ENCODE data around the gene AGTPBP1.

AGTPBP1 gene

DNA sequence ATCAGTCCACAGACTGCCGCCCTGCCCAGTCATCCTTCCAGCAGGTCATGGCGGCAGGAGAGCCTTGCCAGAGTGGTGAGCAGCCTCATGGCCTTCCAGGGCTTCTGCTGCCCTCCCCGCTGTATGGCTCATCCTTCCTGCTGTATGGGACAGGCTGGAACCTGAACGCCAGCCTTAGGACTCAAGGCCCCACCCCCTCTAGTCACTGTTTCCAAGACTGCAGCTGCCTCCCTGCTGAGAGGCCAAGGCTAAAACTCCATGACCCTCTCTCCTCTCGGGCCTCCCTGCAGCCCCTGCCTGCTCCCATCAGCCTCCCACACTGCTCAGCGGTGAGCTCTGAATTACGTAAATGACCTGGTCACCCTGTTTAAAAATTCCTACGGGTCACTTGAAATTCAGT lies 227.5 kb downstream of the AGTPBP1 start:
- Histone ChIP-seq H3K4me3 (ENCODE audit: insufficient read length, low read depth) (no peak overlapping the region), H3K27me3 (ENCODE audit: insufficient read depth, insufficient read length) (no peaks in the 10 kb centered on the region), H3K36me3 (ENCODE audit: insufficient read depth, insufficient read length, low read length) (no peaks in the 10 kb centered on the region), H3K4me1 (ENCODE audit: insufficient read depth, insufficient read length) (peaks cover 7% of the 10 kb centered on the region), H3K9me3 (ENCODE audit: insufficient read depth, low read length) (no peaks in the 10 kb centered on the region), H3K9ac (ENCODE audit: insufficient read length, low read depth) (no peak overlapping the region)
- DNase-seq (ENCODE audit: low read depth, low spot score), result no peak
- no peak for TF ChIP-seq SUZ12 (IDR thresholded peaks at IDR 0.05; ENCODE audit: extremely low read depth, insufficient read depth, insufficient read length)
- no peak for TF ChIP-seq YY1 (IDR thresholded peaks at IDR 0.05; ENCODE audit: insufficient read depth, insufficient read length)
- no peak for TF ChIP-seq ZNF274 (IDR thresholded peaks at IDR 0.05; ENCODE audit: low read depth, low read length)

DNA sequence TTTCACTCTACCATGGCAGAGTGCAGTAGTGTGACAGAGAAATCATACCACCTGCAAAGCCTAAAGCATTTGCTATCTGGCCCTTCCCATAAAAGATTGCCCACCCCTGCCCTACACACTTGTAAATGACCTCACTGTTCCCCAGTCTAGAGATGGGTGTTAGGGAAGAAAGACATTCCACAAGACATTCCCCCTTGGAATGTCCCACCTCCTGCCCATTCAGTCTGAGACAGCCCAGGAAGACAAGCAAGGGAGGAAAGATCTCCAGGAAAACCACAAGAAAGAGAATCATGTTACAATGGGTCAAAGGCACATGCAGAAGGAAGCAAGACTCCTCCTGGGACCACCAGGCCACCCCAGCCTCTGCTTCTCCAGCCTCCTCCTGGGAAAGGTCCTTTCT lies 230.0 kb downstream of the AGTPBP1 start:
- H3K27me3 ChIP-seq (ENCODE audit: insufficient read depth, insufficient read length), result no peaks in the 10 kb centered on the region
- H3K4me1 ChIP-seq (ENCODE audit: insufficient read depth, insufficient read length), result peaks cover 7% of the 10 kb centered on the region
- H3K9ac ChIP-seq (ENCODE audit: insufficient read length, low read depth), result no peak overlapping the region
- H3K36me3 ChIP-seq (ENCODE audit: insufficient read depth, insufficient read length, low read length), result no peaks in the 10 kb centered on the region
- TF ChIP-seq ZNF274 (IDR thresholded peaks at IDR 0.05; ENCODE audit: low read depth, low read length), result no peak
- no peak for TF ChIP-seq SUZ12 (IDR thresholded peaks at IDR 0.05; ENCODE audit: extremely low read depth, insufficient read depth, insufficient read length)
- TF ChIP-seq YY1 (IDR thresholded peaks at IDR 0.05; ENCODE audit: insufficient read depth, insufficient read length), result no peak
- no peaks in the 10 kb centered on the region for H3K9me3 ChIP-seq (ENCODE audit: insufficient read depth, low read length)
- DNase-seq (ENCODE audit: low read depth, low spot score), result peak; percentile 32
- H3K4me3 ChIP-seq (ENCODE audit: insufficient read length, low read depth), result no peak overlapping the region

DNA sequence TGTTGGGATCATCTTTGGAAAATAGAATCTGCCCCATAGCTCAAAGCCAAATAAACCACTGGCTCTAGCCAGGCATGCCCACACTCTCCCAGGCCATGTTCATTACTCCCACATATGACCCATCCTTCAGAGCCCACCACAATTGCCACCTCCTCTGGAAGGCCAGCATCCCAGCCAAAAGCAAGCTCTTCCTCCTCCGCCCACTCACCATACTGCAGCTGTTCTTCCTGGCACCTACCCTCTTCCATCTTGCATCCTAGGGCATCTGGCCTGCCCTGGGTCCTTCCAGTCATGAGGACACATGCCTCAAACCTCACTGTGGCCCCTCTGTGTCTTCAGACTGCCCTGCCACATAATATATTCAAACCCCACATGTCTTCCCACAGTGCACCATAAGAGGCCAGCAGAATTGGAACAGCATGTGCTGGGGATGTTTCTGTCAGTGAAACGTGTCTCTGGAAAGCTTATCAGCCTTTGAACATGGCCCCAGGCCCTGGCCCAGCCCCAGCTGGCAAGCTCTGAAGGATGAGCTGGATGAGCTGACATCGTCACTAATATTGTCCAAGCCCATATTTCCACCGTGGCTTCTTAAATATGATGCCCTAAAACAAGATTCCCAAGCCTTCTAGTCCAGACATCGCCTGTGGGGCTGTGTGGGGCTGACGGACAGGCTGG lies 230.8 kb downstream of the AGTPBP1 start:
- no peaks in the 10 kb centered on the region for H3K36me3 ChIP-seq (ENCODE audit: insufficient read depth, insufficient read length, low read length)
- no peak overlapping the region for H3K4me3 ChIP-seq (ENCODE audit: insufficient read length, low read depth)
- H3K4me1 ChIP-seq (ENCODE audit: insufficient read depth, insufficient read length), result peaks cover 7% of the 10 kb centered on the region
- H3K9me3 ChIP-seq (ENCODE audit: insufficient read depth, low read length), result no peaks in the 10 kb centered on the region
- no peak for DNase-seq (ENCODE audit: low read depth, low spot score)
- no peak overlapping the region for H3K9ac ChIP-seq (ENCODE audit: insufficient read length, low read depth)
- TF ChIP-seq SUZ12 (IDR thresholded peaks at IDR 0.05; ENCODE audit: extremely low read depth, insufficient read depth, insufficient read length) (no peak), YY1 (IDR thresholded peaks at IDR 0.05; ENCODE audit: insufficient read depth, insufficient read length) (no peak), ZNF274 (IDR thresholded peaks at IDR 0.05; ENCODE audit: low read depth, low read length) (no peak)
- H3K27me3 ChIP-seq (ENCODE audit: insufficient read depth, insufficient read length), result no peaks in the 10 kb centered on the region

DNA sequence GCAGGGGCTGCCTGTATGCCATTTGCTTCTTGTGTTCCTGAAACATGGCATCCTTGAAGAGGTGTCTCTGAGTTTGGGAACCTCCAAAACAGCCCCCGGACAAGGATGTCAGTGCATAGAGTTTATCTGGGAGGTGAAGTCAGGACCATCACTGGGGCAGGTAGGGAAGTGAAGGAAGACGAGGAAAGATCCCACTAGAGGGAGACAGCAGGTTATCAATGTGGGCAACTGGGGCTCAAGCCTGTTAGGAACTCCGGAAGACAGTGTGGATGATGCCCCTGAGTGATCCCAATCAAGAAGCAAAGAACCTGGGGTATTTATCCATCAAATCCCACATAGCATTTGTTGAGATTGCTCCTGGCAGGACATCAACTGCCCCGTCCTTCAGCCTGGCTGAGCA lies 233.1 kb downstream of the AGTPBP1 start:
- Histone ChIP-seq H3K9me3 (ENCODE audit: insufficient read depth, low read length) (no peaks in the 10 kb centered on the region), H3K36me3 (ENCODE audit: insufficient read depth, insufficient read length, low read length) (no peaks in the 10 kb centered on the region), H3K4me3 (ENCODE audit: insufficient read length, low read depth) (no peak overlapping the region), H3K9ac (ENCODE audit: insufficient read length, low read depth) (no peak overlapping the region), H3K27me3 (ENCODE audit: insufficient read depth, insufficient read length) (no peaks in the 10 kb centered on the region), H3K4me1 (ENCODE audit: insufficient read depth, insufficient read length) (peaks cover 3% of the 10 kb centered on the region)
- TF ChIP-seq ZNF274 (IDR thresholded peaks at IDR 0.05; ENCODE audit: low read depth, low read length), result no peak
- no peak for TF ChIP-seq SUZ12 (IDR thresholded peaks at IDR 0.05; ENCODE audit: extremely low read depth, insufficient read depth, insufficient read length)
- no peak for DNase-seq (ENCODE audit: low read depth, low spot score)

DNA sequence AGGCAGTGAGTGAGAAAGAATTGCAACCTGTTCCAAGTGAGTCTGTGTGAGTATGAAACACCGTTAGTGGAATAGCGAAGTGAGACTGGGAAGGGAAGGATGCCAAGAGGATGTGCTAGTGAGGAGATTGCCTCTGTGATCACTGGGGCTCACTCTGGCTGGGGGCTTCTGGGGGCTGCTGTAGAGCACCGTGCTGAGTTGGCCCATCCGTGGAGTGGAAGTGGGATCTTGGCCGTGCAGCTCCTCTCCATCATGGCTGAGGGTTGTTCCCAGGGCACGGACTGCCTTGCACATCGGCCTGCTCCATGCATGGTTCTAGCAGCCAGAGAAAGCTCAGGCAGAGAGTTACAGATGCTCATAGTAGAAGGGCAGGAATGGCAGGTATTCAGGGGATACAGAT lies 236.1 kb downstream of the AGTPBP1 start:
- TF ChIP-seq SUZ12 (IDR thresholded peaks at IDR 0.05; ENCODE audit: extremely low read depth, insufficient read depth, insufficient read length) (no peak), ZNF274 (IDR thresholded peaks at IDR 0.05; ENCODE audit: low read depth, low read length) (no peak), YY1 (IDR thresholded peaks at IDR 0.05; ENCODE audit: insufficient read depth, insufficient read length) (no peak)
- Histone ChIP-seq H3K4me3 (ENCODE audit: insufficient read length, low read depth) (no peak overlapping the region), H3K9me3 (ENCODE audit: insufficient read depth, low read length) (no peaks in the 10 kb centered on the region), H3K4me1 (ENCODE audit: insufficient read depth, insufficient read length) (no peaks in the 10 kb centered on the region), H3K9ac (ENCODE audit: insufficient read length, low read depth) (no peak overlapping the region), H3K36me3 (ENCODE audit: insufficient read depth, insufficient read length, low read length) (no peaks in the 10 kb centered on the region), H3K27me3 (ENCODE audit: insufficient read depth, insufficient read length) (no peaks in the 10 kb centered on the region)
- DNase-seq (ENCODE audit: low read depth, low spot score), result no peak

DNA sequence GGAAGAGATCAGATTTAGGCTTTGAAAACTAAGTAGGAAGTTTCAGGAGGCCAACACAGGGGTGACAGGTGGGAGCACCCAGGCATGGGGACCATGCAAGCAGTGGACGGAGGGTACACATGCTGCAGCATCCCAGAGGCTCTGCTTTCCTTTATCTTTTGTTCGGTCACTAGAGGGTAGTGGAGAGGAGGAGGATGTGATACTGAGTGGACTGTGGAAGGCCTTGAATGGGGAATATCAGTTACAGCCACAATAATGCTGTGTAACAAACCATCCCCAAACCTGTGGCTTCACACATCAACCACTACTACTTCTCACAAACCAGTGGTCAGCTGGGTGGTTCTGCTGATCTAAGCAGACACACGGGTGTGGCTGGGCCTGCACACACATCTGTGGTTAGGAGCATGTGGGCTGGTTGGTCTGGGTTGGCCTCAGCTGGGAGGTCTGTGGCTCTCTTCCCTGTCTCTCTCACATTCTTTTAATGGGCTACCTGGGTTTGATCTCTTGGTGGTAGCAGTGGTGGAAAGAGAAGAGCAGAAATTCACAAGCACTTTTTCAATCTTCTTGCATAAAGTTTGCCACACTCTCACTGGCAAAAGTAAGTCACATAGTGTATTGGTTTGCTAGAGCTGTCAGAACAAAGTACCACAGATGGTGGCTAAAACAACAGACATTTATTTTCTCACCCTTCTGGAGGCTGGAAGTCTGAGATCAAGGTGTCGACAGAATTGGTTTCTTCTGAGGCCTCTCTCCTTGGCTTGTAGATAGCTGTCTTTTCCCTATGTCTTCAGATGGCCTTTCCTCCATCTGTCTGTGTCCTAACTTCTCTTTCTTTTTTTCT lies 238.7 kb downstream of the AGTPBP1 start:
- Histone ChIP-seq H3K9me3 (ENCODE audit: insufficient read depth, low read length) (0 out of 2 replicates have a peak, but pooled peaks cover 5% of the 10 kb centered on the region), H3K36me3 (ENCODE audit: insufficient read depth, insufficient read length, low read length) (no peaks in the 10 kb centered on the region), H3K27me3 (ENCODE audit: insufficient read depth, insufficient read length) (no peaks in the 10 kb centered on the region), H3K4me3 (ENCODE audit: insufficient read length, low read depth) (no peak overlapping the region), H3K9ac (ENCODE audit: insufficient read length, low read depth) (no peak overlapping the region), H3K4me1 (ENCODE audit: insufficient read depth, insufficient read length) (no peaks in the 10 kb centered on the region)
- no peak for TF ChIP-seq ZNF274 (IDR thresholded peaks at IDR 0.05; ENCODE audit: low read depth, low read length)
- TF ChIP-seq YY1 (IDR thresholded peaks at IDR 0.05; ENCODE audit: insufficient read depth, insufficient read length), result no peak
- no peak for TF ChIP-seq SUZ12 (IDR thresholded peaks at IDR 0.05; ENCODE audit: extremely low read depth, insufficient read depth, insufficient read length)
- no peak for DNase-seq (ENCODE audit: low read depth, low spot score)

DNA sequence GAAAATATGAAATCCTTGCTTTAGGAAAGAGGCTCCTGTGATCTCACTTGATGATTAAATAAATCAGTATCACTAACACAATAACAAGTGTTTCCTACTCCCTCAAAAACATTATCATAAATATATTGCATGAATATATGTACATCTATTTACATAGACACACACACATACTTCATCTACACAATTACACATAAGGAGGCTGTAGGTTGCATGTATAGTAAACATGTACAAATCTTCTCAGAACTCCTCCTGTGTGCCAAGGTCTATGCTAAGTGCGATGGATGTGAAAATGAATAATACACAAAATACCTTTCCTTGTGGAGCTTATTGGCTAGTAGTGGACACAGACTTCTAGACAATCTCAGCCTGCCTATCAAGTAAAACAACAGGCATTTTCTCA lies 239.9 kb downstream of the AGTPBP1 start:
- no peaks in the 10 kb centered on the region for H3K36me3 ChIP-seq (ENCODE audit: insufficient read depth, insufficient read length, low read length)
- H3K4me1 ChIP-seq (ENCODE audit: insufficient read depth, insufficient read length), result no peaks in the 10 kb centered on the region
- no peak overlapping the region for H3K9ac ChIP-seq (ENCODE audit: insufficient read length, low read depth)
- H3K27me3 ChIP-seq (ENCODE audit: insufficient read depth, insufficient read length), result no peaks in the 10 kb centered on the region
- TF ChIP-seq SUZ12 (IDR thresholded peaks at IDR 0.05; ENCODE audit: extremely low read depth, insufficient read depth, insufficient read length), result no peak
- TF ChIP-seq YY1 (IDR thresholded peaks at IDR 0.05; ENCODE audit: insufficient read depth, insufficient read length), result no peak
- no peak for TF ChIP-seq ZNF274 (IDR thresholded peaks at IDR 0.05; ENCODE audit: low read depth, low read length)
- H3K9me3 ChIP-seq (ENCODE audit: insufficient read depth, low read length), result 0 out of 2 replicates have a peak, but pooled peaks cover 5% of the 10 kb centered on the region
- DNase-seq (ENCODE audit: low read depth, low spot score), result no peak
- H3K4me3 ChIP-seq (ENCODE audit: insufficient read length, low read depth), result no peak overlapping the region
